GM12864 (cell line): ENCODE results near the gene HSD17B13.
"Not testable (repeated sequence)": the region's sequence is repeated elsewhere in the genome, so short reads cannot be mapped to it uniquely, and the experiment has no call there.

Experiments used
- DNase-seq: peaks from one replicate; pipeline ENCODE4 v3.0.0-alpha.2; 2011; ENCODE audit warnings: low read depth
- H3K4me3 ChIP-seq: 2 replicates; pipeline ENCODE4 v1.5.1; 2011; ENCODE audit warnings: mild to moderate bottlenecking, low read depth, low read length, control low read depth
- CTCF ChIP-seq: IDR thresholded peaks from 2 replicates; pipeline ENCODE4 v1.5.1; 2011; ENCODE audit warnings: low read depth, mild to moderate bottlenecking, moderate library complexity, low read length, control low read depth, inconsistent platforms; ENCODE audit errors: missing control alignments

Gene HSD17B13

GRCh38 chr4:87316961-87317360, 5.7 kb downstream of the HSD17B13 start:
- no peak for DNase-seq
- TF ChIP-seq CTCF = no peak
- H3K4me3 ChIP-seq = no peak overlapping the region

DNA sequence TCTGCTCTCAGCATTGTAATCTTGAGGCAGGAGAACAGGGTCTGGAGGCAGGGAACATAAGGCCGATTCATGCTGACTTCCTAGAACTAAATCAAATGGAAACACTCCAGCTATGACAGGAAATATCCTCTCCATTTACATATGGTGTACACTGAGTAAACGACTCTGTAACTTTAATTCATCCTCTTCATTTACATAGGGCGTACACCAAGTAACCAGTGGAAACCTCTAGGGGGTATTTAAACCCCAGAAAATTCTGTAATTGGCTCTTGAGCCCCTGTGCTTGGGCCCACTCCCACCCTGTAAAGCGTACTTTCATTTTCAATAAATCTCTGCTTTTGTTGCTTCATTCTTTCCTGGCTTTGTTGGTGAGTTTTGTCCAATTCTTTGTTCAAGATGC, 7.7 kb downstream of the HSD17B13 start:
- not testable (repeated sequence) for H3K4me3 ChIP-seq, DNase-seq

- no peak for DNase-seq
Measured at GRCh38 chr4:87313756-87314155, 8.9 kb downstream of the HSD17B13 start.

GRCh38 chr4:87311684-87312083, 11.0 kb downstream of the HSD17B13 start:
- TF ChIP-seq CTCF = no peak
- no peak overlapping the region for H3K4me3 ChIP-seq
- DNase-seq = no peak

More at GRCh38 chr4:87313756-87314155, 8.9 kb downstream of the HSD17B13 start:
- H3K4me3 ChIP-seq = no peak overlapping the region
- no peak for TF ChIP-seq CTCF

GRCh38 chr4:87310691-87311335, 11.9 kb downstream of the HSD17B13 start:
- no peak overlapping the region for H3K4me3 ChIP-seq
- no peak for TF ChIP-seq CTCF
- DNase-seq = no peak

- TF ChIP-seq CTCF = no peak
- no peak for DNase-seq
Measured at GRCh38 chr4:87309625-87310024, 13.1 kb downstream of the HSD17B13 start.

DNA sequence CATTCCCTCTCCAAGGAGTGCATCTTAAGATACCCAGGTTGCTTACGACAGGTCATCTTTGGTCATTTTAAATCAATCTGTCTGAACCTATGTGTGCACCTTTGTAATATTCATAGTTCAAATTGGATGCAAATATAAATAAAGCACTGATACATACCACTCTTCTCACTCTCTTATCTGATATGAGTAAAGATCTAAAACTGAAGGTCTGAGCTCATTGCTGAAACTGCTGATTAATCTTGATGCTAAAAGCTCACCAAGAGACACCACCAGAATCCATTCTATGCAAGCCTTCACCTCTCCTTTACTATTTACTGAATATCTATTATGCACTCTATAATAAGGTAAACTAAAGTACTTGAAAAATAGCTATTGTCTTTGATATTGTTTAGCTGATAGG, 16.6 kb downstream of the HSD17B13 start:
- no peak overlapping the region for H3K4me3 ChIP-seq
- DNase-seq = no peak
- no peak for TF ChIP-seq CTCF

More at GRCh38 chr4:87309625-87310024, 13.1 kb downstream of the HSD17B13 start:
- H3K4me3 ChIP-seq = no peak overlapping the region

DNA sequence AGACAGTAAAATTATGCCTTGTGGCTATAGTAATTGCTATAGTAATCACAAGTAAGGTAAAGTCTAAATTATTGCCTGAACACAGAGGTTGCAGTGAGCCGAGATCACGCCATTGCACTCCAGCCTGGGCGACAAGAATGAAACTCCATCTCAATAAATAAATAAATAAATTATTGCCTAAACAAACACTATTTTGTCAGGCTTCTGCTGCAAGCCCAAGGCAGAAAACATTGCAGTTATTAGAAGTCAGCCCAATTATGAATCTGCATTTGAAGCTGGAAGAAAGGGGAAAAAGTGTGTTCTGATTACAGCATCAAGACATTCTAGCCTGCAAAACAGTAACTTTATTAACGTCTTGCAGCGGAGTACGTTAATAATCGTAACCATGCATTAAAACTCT, 17.1 kb downstream of the HSD17B13 start:
- no peak overlapping the region for H3K4me3 ChIP-seq
- DNase-seq = no peak
- no peak for TF ChIP-seq CTCF
